22Rv1 (cell line): ENCODE results near the gene CHRNB2.

ENCODE experiments used
- H3K27ac ChIP-seq: fragments of 450-650 bp; 2 replicates; pipeline ENCODE4 v1.5.1; 2017
- CTCF ChIP-seq: fragments of 450-650 bp; IDR thresholded peaks from 2 replicates; pipeline ENCODE4 v1.5.1; 2017; ENCODE audit warnings: mild to moderate bottlenecking
- ZFX ChIP-seq: fragments of 450-650 bp; IDR thresholded peaks from 2 replicates; pipeline ENCODE4 v1.6.1; 2017; ENCODE audit warnings: antibody characterized with exemption, borderline replicate concordance

CHRNB2 gene

GRCh38 chr1:154548028-154548427 is 19.6 kb upstream of the CHRNB2 start:
- peak overlapping the region; percentile 3; the same call in 1 of the 2 replicates for H3K27ac ChIP-seq
- TF ChIP-seq CTCF (no peak), ZFX (no peak)

- H3K27ac ChIP-seq, result no peak overlapping the region
- TF ChIP-seq CTCF (no peak), ZFX (no peak)
These were observed 18.3 kb upstream of the CHRNB2 start for GRCh38 chr1:154549202-154549770.

- H3K27ac ChIP-seq, result no peak overlapping the region
- TF ChIP-seq CTCF (no peak), ZFX (no peak)
These were observed 17.5 kb upstream of the CHRNB2 start for GRCh38 chr1:154550070-154550469.

- no peak overlapping the region for H3K27ac ChIP-seq
- TF ChIP-seq ZFX (no peak), CTCF (no peak)
These were observed 16.9 kb upstream of the CHRNB2 start for GRCh38 chr1:154550657-154551056.

- no peak for TF ChIP-seq CTCF
- no peak for TF ChIP-seq ZFX
- H3K27ac ChIP-seq, result no peak overlapping the region
These were observed 16.1 kb upstream of the CHRNB2 start for GRCh38 chr1:154551474-154551873.

GRCh38 chr1:154552036-154552435 is 15.5 kb upstream of the CHRNB2 start:
- TF ChIP-seq CTCF (no peak), ZFX (no peak)
- H3K27ac ChIP-seq, result no peak overlapping the region

GRCh38 chr1:154553056-154554030 is 14.2 kb upstream of the CHRNB2 start:
- TF ChIP-seq CTCF (no peak), ZFX (no peak)
- H3K27ac ChIP-seq, result no peak overlapping the region
